Karpas-422 (cell line): ENCODE measurements around the gene ANKRD52. TPM values are rescaled to one million over a fixed set of nuclear protein-coding genes. Genes with fewer than 3 reads are reported as not detected.

Source experiments
- DNase-seq: peaks from one replicate; pipeline ENCODE4 v3.0.0-alpha.2; 2015
- H2AFZ ChIP-seq: fragments of 200-600 bp; sonication (generic); 2 replicates; pipeline ENCODE4 v1.6.1; 2014; ENCODE audit warnings: antibody characterized with exemption, low read length, mixed read lengths
- H3K27ac ChIP-seq: fragments of 200-600 bp; sonication (generic); 2 replicates; pipeline ENCODE4 v1.5.1; 2014; ENCODE audit warnings: mild to moderate bottlenecking, low read length, moderate library complexity
- H3K27me3 ChIP-seq: fragments of 200-600 bp; sonication (generic); 2 replicates; pipeline ENCODE4 v1.6.1; 2014; ENCODE audit warnings: low read length, mixed read lengths
- H3K36me3 ChIP-seq: fragments of 200-600 bp; sonication (generic); 2 replicates; pipeline ENCODE4 v1.6.1; 2014; ENCODE audit warnings: low read length, mixed read lengths; ENCODE audit not compliant: insufficient read depth
- H3K4me1 ChIP-seq: fragments of 200-600 bp; sonication (generic); 2 replicates; pipeline ENCODE4 v1.6.1; 2014; ENCODE audit warnings: mild to moderate bottlenecking, low read length, mixed read lengths
- H3K4me2 ChIP-seq: fragments of 200-600 bp; sonication (generic); 2 replicates; pipeline ENCODE4 v1.6.1; 2014; ENCODE audit warnings: low read length, low read depth, mild to moderate bottlenecking; ENCODE audit not compliant: poor library complexity, severe bottlenecking
- H3K4me3 ChIP-seq: fragments of 200-600 bp; sonication (generic); 2 replicates; pipeline ENCODE4 v1.5.1; 2014; ENCODE audit warnings: mild to moderate bottlenecking, antibody characterized with exemption, low read length, mixed read lengths
- H3K79me2 ChIP-seq: fragments of 200-600 bp; sonication (generic); 2 replicates; pipeline ENCODE4 v1.6.1; 2014; ENCODE audit warnings: mild to moderate bottlenecking, low read length, mixed read lengths
- H3K9ac ChIP-seq: fragments of 200-600 bp; sonication (generic); 2 replicates; pipeline ENCODE4 v1.6.0; 2014; ENCODE audit warnings: low read length
- H3K9me2 ChIP-seq: fragments of 200-600 bp; sonication (generic), shearing (Covaris generic); replicated peaks from 2 replicates; pipeline ENCODE4 v1.6.0; 2014; ENCODE audit warnings: mild to moderate bottlenecking, low read length, moderate library complexity; ENCODE audit not compliant: insufficient read depth
- H3K9me3 ChIP-seq: fragments of 300-700, 200-600 bp; sonication (generic); 2 replicates; pipeline ENCODE4 v1.6.1; 2014; ENCODE audit warnings: low read length, mixed read lengths
- H4K20me1 ChIP-seq: fragments of 200-600 bp; sonication (generic); 2 replicates; pipeline ENCODE4 v1.6.1; 2014; ENCODE audit warnings: mild to moderate bottlenecking, antibody characterized with exemption, low read length, low read depth; ENCODE audit not compliant: insufficient read depth
- total RNA-seq: library from RNA; depleted of rRNA; stranded (reverse); fragments of >200 nt; shearing (Covaris generic); gene quantifications from 2 replicates; pipeline ENCODE4 v1.2.3, GENCODE V29; 2014; ENCODE audit warnings: low replicate concordance

Gene ANKRD52
- total RNA-seq, 1 experiment from 2014 or later: 14.3 TPM

- Histone ChIP-seq H4K20me1 (no peaks in the 10 kb centered on the region), H3K9me3 (no peaks in the 10 kb centered on the region), H3K4me2 (no peak overlapping the region), H3K27ac (no peak overlapping the region), H3K4me3 (no peak overlapping the region), H2AFZ (no peak overlapping the region), H3K79me2 (no peaks in the 10 kb centered on the region), H3K36me3 (peaks cover 22% of the 10 kb centered on the region), H3K27me3 (no peaks in the 10 kb centered on the region), H3K9me2 (no peaks in the 10 kb centered on the region), H3K9ac (no peak overlapping the region), H3K4me1 (peaks cover 26% of the 10 kb centered on the region)
- DNase-seq: no peak
These were observed 14.4 kb downstream of the ANKRD52 start for GRCh38 chr12:56243731-56244181.

DNA sequence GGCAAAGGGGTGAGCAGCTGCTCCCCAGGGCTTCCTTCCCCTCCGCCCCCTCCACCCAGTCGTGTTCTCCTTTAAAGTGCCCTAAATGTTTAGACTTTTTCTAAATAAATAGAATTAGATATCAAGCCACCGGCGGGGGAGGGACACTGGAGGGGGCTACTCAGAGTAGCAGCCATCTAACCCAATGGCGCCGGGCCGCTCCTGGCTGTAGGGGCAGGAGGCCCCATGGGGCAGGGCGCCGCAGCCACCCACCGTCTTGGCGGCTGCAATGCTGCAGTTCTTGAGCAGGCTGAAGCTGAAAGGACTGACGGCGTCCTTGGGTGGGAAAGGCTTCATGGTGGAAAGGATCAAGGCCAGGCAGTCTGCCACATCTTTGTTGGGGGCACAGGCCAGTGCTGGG, 15.2 kb downstream of the ANKRD52 start:
- Histone ChIP-seq H3K9ac (peak overlapping the region; percentile 39; the same call in 1 of the 2 replicates), H3K4me1 (peaks cover 26% of the 10 kb centered on the region), H4K20me1 (no peaks in the 10 kb centered on the region), H3K4me3 (no peak overlapping the region), H3K79me2 (no peaks in the 10 kb centered on the region), H3K4me2 (peak overlapping the region; percentile 19), H2AFZ (no peak overlapping the region), H3K27ac (0 out of 2 replicates have a peak overlapping the region, but pooled peaks have one; percentile 38), H3K9me2 (no peaks in the 10 kb centered on the region), H3K36me3 (peaks cover 16% of the 10 kb centered on the region), H3K9me3 (no peaks in the 10 kb centered on the region), H3K27me3 (no peaks in the 10 kb centered on the region)
- no peak for DNase-seq

DNA sequence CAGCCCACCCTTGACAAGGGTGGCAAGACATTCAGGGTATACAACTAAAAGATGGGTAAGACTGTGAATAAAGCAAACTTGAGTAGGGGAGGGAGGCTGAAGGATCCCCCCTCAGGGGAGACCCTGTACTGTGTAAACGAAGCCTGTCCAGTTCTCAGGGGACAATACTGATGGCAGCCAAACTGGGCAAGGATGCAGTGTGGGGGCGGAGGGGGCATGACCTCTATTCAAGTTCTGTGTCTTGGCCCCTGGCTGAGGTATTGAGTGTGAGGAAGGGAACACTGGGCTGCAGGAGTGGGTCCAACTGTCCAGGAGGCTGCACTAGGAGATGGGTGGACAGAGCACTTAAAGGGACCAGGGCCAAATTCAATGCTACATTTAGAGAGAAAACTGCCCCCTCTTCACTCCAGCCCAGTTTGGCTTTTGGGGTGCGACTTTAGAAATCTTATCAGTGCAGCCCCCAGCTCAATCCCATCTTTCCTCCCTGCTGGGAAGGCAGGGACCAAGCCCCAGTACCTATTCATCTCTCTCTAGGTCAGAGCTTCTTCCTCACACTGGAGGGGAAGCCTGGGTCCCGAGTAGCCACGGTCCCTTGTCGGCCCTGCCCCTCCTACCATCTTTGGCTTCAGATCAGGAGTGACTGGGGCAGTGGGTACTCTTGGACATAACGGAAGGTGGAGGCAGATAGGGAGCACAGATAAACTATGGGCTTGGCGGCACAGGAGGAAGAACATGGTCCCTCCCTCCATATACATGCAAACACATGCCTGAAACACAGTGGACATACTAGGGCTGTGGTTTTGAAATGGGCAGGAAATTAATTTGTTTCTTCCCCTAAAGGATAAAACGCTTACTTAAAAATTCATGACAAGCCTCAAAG, 16.5 kb downstream of the ANKRD52 start:
- peaks cover 13% of the 10 kb centered on the region for H3K36me3 ChIP-seq
- no peaks in the 10 kb centered on the region for H3K9me2 ChIP-seq
- H3K27ac ChIP-seq: 0 out of 2 replicates have a peak overlapping the region, but pooled peaks have one; percentile 38
- H3K4me2 ChIP-seq: no peak overlapping the region
- H3K9me3 ChIP-seq: no peaks in the 10 kb centered on the region
- H3K27me3 ChIP-seq: no peaks in the 10 kb centered on the region
- peaks cover 26% of the 10 kb centered on the region for H3K4me1 ChIP-seq
- no peak overlapping the region for H2AFZ ChIP-seq
- H3K79me2 ChIP-seq: no peaks in the 10 kb centered on the region
- DNase-seq: no peak
- no peak overlapping the region for H3K4me3 ChIP-seq
- H4K20me1 ChIP-seq: no peaks in the 10 kb centered on the region
- H3K9ac ChIP-seq: no peak overlapping the region

DNA sequence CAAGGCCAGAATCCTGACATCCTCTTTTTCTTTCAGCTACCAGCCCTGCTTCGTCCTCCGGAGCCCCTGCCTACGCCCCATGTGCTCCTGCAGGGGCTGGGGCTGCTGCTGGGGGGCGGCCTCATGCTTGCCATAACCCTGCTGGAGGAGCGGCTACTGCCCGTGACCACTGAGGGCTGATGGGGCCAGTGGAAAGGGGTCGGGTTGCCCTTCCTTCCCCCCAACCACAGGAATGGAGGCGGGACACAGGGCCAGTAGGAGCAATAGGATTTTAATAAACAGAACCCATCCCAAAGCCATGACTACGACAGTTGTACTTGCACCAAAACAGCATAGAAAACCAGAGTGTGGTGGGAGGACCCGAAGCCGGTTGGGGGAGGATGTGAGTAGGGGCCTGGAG, 20.6 kb downstream of the ANKRD52 start:
- Histone ChIP-seq H3K9me2 (no peaks in the 10 kb centered on the region), H3K4me1 (peaks cover 6% of the 10 kb centered on the region), H3K4me3 (no peak overlapping the region), H3K27ac (no peak overlapping the region), H3K9me3 (no peaks in the 10 kb centered on the region), H3K79me2 (no peaks in the 10 kb centered on the region), H3K9ac (no peak overlapping the region), H3K27me3 (no peaks in the 10 kb centered on the region), H3K4me2 (no peak overlapping the region), H4K20me1 (no peaks in the 10 kb centered on the region), H3K36me3 (no peaks in the 10 kb centered on the region; the same call in 1 of the 2 replicates), H2AFZ (no peak overlapping the region)
- no peak for DNase-seq

DNA sequence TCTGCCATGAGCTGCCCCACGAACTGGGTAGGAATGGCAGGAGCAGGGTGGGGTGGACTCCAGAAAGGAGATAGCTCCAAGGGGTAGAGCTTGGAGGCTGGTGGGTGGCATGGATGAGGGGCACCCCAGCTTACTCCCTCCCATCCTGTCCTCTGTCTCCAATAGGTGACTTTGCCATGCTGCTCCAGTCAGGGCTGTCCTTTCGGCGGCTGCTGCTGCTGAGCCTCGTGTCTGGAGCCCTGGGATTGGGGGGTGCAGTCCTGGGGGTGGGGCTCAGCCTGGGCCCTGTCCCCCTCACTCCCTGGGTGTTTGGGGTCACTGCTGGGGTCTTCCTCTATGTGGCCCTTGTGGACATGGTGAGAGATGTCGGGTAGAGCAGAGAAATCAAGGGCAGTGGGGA, 21.2 kb downstream of the ANKRD52 start:
- Histone ChIP-seq H3K79me2 (no peaks in the 10 kb centered on the region), H3K9me3 (no peaks in the 10 kb centered on the region), H3K4me3 (no peak overlapping the region), H3K27me3 (no peaks in the 10 kb centered on the region), H2AFZ (no peak overlapping the region), H3K36me3 (no peaks in the 10 kb centered on the region; the same call in 1 of the 2 replicates), H3K27ac (no peak overlapping the region), H3K9me2 (no peaks in the 10 kb centered on the region), H3K4me2 (no peak overlapping the region), H3K9ac (no peak overlapping the region), H4K20me1 (no peaks in the 10 kb centered on the region), H3K4me1 (peaks cover under 1% of the 10 kb centered on the region; the same call in 1 of the 2 replicates)
- DNase-seq: no peak

- H3K4me1 ChIP-seq: no peaks in the 10 kb centered on the region
These were observed 22.1 kb downstream of the ANKRD52 start for GRCh38 chr12:56236091-56236490.

DNA sequence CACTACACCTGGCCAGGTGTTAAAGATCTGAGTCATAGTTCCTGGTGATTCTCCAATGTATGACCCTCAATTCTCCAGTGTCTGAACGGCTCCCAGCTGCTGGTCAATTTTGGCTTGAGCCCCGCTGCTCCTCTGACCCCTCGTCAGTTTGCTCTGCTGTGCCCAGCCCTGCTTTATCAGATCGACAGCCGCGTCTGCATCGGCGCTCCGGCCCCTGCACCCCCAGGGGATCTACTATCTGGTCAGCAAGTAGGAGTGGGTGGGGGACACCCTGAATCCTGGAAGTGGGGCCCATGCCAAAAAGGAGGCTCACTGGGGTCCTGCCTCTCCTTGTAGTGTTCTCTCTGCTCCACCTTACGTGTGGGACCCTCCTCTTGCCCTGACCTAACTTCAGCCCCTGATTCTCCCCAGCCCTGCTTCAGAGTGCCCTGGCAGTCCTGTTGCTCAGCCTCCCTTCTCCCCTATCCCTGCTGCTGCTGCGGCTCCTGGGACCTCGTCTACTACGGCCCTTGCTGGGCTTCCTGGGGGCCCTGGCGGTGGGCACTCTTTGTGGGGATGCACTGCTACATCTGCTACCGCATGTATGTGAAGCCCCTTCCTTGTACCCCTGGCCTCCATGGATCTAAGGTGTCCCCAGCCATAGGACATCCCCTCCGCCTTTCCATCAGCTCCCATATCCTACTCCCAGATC, 23.3 kb downstream of the ANKRD52 start:
- Histone ChIP-seq H4K20me1 (no peaks in the 10 kb centered on the region), H3K4me1 (no peaks in the 10 kb centered on the region), H2AFZ (no peak overlapping the region), H3K9me3 (no peaks in the 10 kb centered on the region), H3K27ac (no peak overlapping the region), H3K4me3 (no peak overlapping the region), H3K9me2 (no peaks in the 10 kb centered on the region), H3K27me3 (no peaks in the 10 kb centered on the region), H3K9ac (no peak overlapping the region), H3K36me3 (no peaks in the 10 kb centered on the region), H3K79me2 (no peaks in the 10 kb centered on the region), H3K4me2 (no peak overlapping the region)
- peak; percentile 36 for DNase-seq

More at GRCh38 chr12:56236091-56236490, 22.1 kb downstream of the ANKRD52 start:
- Histone ChIP-seq H3K36me3 (no peaks in the 10 kb centered on the region; the same call in 1 of the 2 replicates), H3K27ac (no peak overlapping the region), H3K27me3 (no peaks in the 10 kb centered on the region), H3K9me3 (no peaks in the 10 kb centered on the region), H3K9ac (no peak overlapping the region), H3K4me2 (no peak overlapping the region), H3K9me2 (no peaks in the 10 kb centered on the region), H3K4me3 (no peak overlapping the region), H4K20me1 (no peaks in the 10 kb centered on the region), H3K79me2 (no peaks in the 10 kb centered on the region), H2AFZ (no peak overlapping the region)
- DNase-seq: no peak

- Histone ChIP-seq H3K9me2 (no peaks in the 10 kb centered on the region), H3K27me3 (no peaks in the 10 kb centered on the region), H3K4me3 (no peak overlapping the region), H3K27ac (no peak overlapping the region), H3K36me3 (0 out of 2 replicates have a peak, but pooled peaks cover under 1% of the 10 kb centered on the region), H2AFZ (no peak overlapping the region), H3K4me1 (no peaks in the 10 kb centered on the region), H4K20me1 (no peaks in the 10 kb centered on the region), H3K9ac (no peak overlapping the region), H3K9me3 (no peaks in the 10 kb centered on the region), H3K4me2 (no peak overlapping the region), H3K79me2 (no peaks in the 10 kb centered on the region)
- DNase-seq: no peak
These were observed 27.0 kb downstream of the ANKRD52 start for GRCh38 chr12:56231184-56231582.
